GM12878 (cell line): Measurements from ENCODE around the gene HMGCR. TPM values are rescaled to one million over a fixed set of nuclear protein-coding genes. Genes with fewer than 3 reads are reported as not detected.

Source experiments
- ATAC-seq: fragments of 200-7000 bp; cut with Tn5 transposase; 3 replicates; pipeline ENCODE4 v1.9.1; 2020; ENCODE audit warnings: mild to moderate bottlenecking, moderate library complexity
- BruUV-seq: library from RNA; stranded (reverse); fragments of 400-500 nt; replicated peaks from 2 replicates; lab custom pipeline; 2021; lab: Mats Ljungman, UMichigan
- CTCF ChIA-PET: fragments of 300-600 bp; sonication (Branson Sonifier 250); formaldehyde crosslinking; extraction: SDS; loops from one replicate; lab custom pipeline; 2021; ENCODE audit warnings: inconsistent platforms; lab: Yijun Ruan, JAX
- POLR2A ChIA-PET: fragments of 350-600 bp; formaldehyde crosslinking; extraction: SDS; loops from one replicate; lab custom pipeline; 2021; ENCODE audit warnings: inconsistent platforms; lab: Charles Lee
- RAD21 ChIA-PET: fragments of 300-600 bp; sonication (Branson Sonifier 250); formaldehyde crosslinking; loops from one replicate; lab custom pipeline; 2023; ENCODE audit warnings: antibody characterized with exemption; ENCODE audit not compliant: unreplicated experiment; lab: Charles Lee
- SMC1A ChIA-PET: fragments of 300-600 bp; sonication (Branson Sonifier 250); formaldehyde crosslinking; loops from one replicate; lab custom pipeline; 2023; ENCODE audit not compliant: unreplicated experiment, uncharacterized antibody; lab: Charles Lee
- DNase-seq: peaks from one replicate; pipeline ENCODE4 v3.0.0-alpha.2; 2011; ENCODE audit warnings: low read depth, low spot score
- FAIRE-seq: peaks from 3 replicates; lab custom pipeline; 2011; peaks lifted over from hg19 to GRCh38; lab: Jason Lieb, UNC
- H2AFZ ChIP-seq: 2 replicates; pipeline ENCODE4 v1.6.0; 2011; ENCODE audit warnings: low read depth, low read length, control low read depth; ENCODE audit not compliant: control insufficient read depth
- H3K27ac ChIP-seq: 2 replicates; pipeline ENCODE4 v1.5.1; 2011; ENCODE audit warnings: control low read depth; ENCODE audit not compliant: control insufficient read depth, insufficient read depth
- H3K27me3 ChIP-seq, 2 experiments: replicated peaks in 1 of 2; 2 replicates each; pipeline versions ENCODE4 v1.6.0 to v1.6.1; 2011; ENCODE audit warnings: low read length in 1 of 2; ENCODE audit not compliant: control insufficient read depth in 2 of 2, insufficient read depth in 2 of 2
- H3K36me3 ChIP-seq, 2 experiments: 2 replicates each; pipeline ENCODE4 v1.5.1; 2011; ENCODE audit warnings: low read length in 1 of 2; ENCODE audit not compliant: control insufficient read depth in 2 of 2, insufficient read depth in 2 of 2
- H3K4me1 ChIP-seq: 2 replicates; pipeline ENCODE4 v1.6.1; 2011; ENCODE audit warnings: mild to moderate bottlenecking, low read length, moderate library complexity, mixed read lengths; ENCODE audit not compliant: control insufficient read depth, insufficient read depth
- H3K4me2 ChIP-seq: 2 replicates; pipeline ENCODE4 v1.6.0; 2011; ENCODE audit warnings: control low read depth; ENCODE audit not compliant: control insufficient read depth, insufficient read depth
- H3K4me3 ChIP-seq: fragments of 200-600 bp; sonication (generic); 2 replicates; pipeline ENCODE4 v1.5.1; 2016
- H3K79me2 ChIP-seq: 2 replicates; pipeline ENCODE4 v1.6.0; 2011; ENCODE audit warnings: low read length; ENCODE audit not compliant: control insufficient read depth, insufficient read depth
- H3K9ac ChIP-seq: 2 replicates; pipeline ENCODE4 v1.8.0; 2011; ENCODE audit warnings: low read length, control low read depth, mixed read lengths; ENCODE audit not compliant: control insufficient read depth, insufficient read depth
- H3K9me3 ChIP-seq: replicated peaks from 3 replicates; pipeline ENCODE4 v1.5.1; 2011; ENCODE audit warnings: mild to moderate bottlenecking, low read length; ENCODE audit not compliant: control insufficient read depth, insufficient read depth
- H4K20me1 ChIP-seq: 2 replicates; pipeline ENCODE4 v1.6.0; 2011; ENCODE audit not compliant: control insufficient read depth, insufficient read depth
- BACH1 ChIP-seq: fragments of 450-650 bp; IDR thresholded peaks from 2 replicates; pipeline ENCODE4 v1.6.1; 2017; ENCODE audit warnings: mild to moderate bottlenecking, borderline replicate concordance
- CREM ChIP-seq: IDR thresholded peaks from 2 replicates; pipeline ENCODE4 v1.6.1; 2014; ENCODE audit warnings: antibody characterized with exemption, low read depth
- DPF2 ChIP-seq: fragments of 450-650 bp; IDR thresholded peaks from 2 replicates; pipeline ENCODE4 v1.6.1; 2017; ENCODE audit warnings: mild to moderate bottlenecking
- KLF5 ChIP-seq: fragments of 450-650 bp; IDR thresholded peaks from 2 replicates; pipeline ENCODE4 v1.6.1; 2014; ENCODE audit warnings: mild to moderate bottlenecking; ENCODE audit not compliant: partially characterized antibody
- LARP7 ChIP-seq: fragments of 450-650 bp; IDR thresholded peaks from 2 replicates; pipeline ENCODE4 v1.6.1; 2017; ENCODE audit warnings: mild to moderate bottlenecking
- MXI1 ChIP-seq: fragments of 150-350 bp; IDR thresholded peaks from 2 replicates; pipeline ENCODE4 v1.6.1; 2011; ENCODE audit warnings: low read depth, mild to moderate bottlenecking, inconsistent platforms, low read length, improper control_type of control experiment
- NFYA ChIP-seq: IDR thresholded peaks from 2 replicates; pipeline ENCODE4 v1.6.1; 2011; ENCODE audit warnings: low read depth, mild to moderate bottlenecking, low read length, improper control_type of control experiment, borderline replicate concordance
- SMARCA5 ChIP-seq: fragments of 450-650 bp; IDR thresholded peaks from 2 replicates; pipeline ENCODE4 v1.6.1; 2017; ENCODE audit warnings: mild to moderate bottlenecking
- TCF12 ChIP-seq: IDR thresholded peaks from 2 replicates; pipeline ENCODE4 v1.6.1; 2011; ENCODE audit warnings: low read depth, mild to moderate bottlenecking, low read length
- ZNF207 ChIP-seq: fragments of 450-650 bp; IDR thresholded peaks from 2 replicates; pipeline ENCODE4 v1.6.1; 2014; ENCODE audit warnings: antibody characterized with exemption, mild to moderate bottlenecking, borderline replicate concordance
- WGBS: methylation state at CpG from one replicate; pipeline ENCODE4 v1.1.6; 2016; ENCODE audit warnings: low lambda C conversion rate; ENCODE audit not compliant: insufficient replicate concordance, insufficient coverage; ENCODE audit errors: missing lambda C conversion rate; 5-methylcytosine and 5-hydroxymethylcytosine counted together
- in situ Hi-C: fragments of 300-500 bp; cut with MboI; formaldehyde crosslinking; loops from 9 replicates; pipeline ENCODE4 v1.14.3; 2018; ENCODE audit warnings: mixed read lengths
- intact Hi-C: fragments of 100-400 bp; cut with micrococcal nuclease; formaldehyde crosslinking; loops from one replicate; pipeline ENCODE4 v1.14.2; 2022; ENCODE audit not compliant: unreplicated experiment
- polyA plus RNA-seq, 11 experiments: library from polyadenylated mRNA; depleted of rRNA in 4 of 11; unstranded in 6 of 11; stranded (reverse) in 5 of 11; fragments of >200 nt; fragmentation: Nextera tagmentation in 4 of 11; fragmentation: Illumina TruSeq in 1 of 11; extraction: Ambion mirVana in 4 of 11; extraction: Trizol in 1 of 11; gene quantifications; 1 replicate in 1 of 11; 2 replicates in 10 of 11; pipeline versions ENCODE4 v1.2.1 to v1.2.3, GENCODE V29; 2011 to 2016; ENCODE audit warnings: inconsistent platforms in 2 of 11, missing spikeins in 2 of 11, low read depth in 1 of 11
- total RNA-seq, 4 experiments: library from RNA; depleted of rRNA in 3 of 4; stranded (reverse); fragments of >200 nt in 3 of 4; fragmentation: Illumina TruSeq in 1 of 4; extraction: Trizol in 1 of 4; gene quantifications; 2 replicates each; pipeline versions ENCODE4 v1.2.1 to v1.2.3, GENCODE V29; 2013 to 2021
- TF ChIP-seq, protein P1 (sequence below): fragments of 450-650 bp; IDR thresholded peaks from 2 replicates; pipeline ENCODE4 v1.6.1; 2018; ENCODE audit warnings: borderline replicate concordance, mild to moderate bottlenecking; ENCODE audit not compliant: partially characterized antibody

HMGCR gene
- total and polyA plus RNA-seq, 10 of the 15 experiments (the other 5 are each of a cell fraction or from before 2014, with no cell fraction given) = 30.8 to 119 (median 73.9) TPM

DNA sequence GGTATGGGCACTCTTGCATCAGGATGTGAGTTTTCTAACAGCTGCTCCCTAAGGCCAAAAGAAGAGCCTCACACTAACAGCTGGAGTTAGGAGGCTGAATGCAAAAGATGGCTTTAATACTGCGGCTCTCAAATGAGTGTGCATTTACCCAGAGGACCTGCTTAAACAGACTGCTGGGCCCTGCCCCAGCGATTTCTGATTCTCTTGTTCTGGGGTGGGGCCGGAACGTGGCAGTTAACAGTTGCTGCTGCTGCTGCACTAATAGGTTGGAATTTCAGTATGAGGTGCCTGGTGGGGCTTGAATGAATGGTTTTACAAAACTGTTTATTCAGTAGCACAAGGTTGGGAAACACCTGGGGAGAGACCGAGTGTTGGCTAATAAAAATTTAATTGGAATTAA lies 26.1 kb downstream of the HMGCR start:
- ChIA-PET POLR2A (no interaction called here), SMC1A (interaction anchor here (1.2 to 3.9 kb wide), 3 partner anchors 12 to 306 kb away, joined by 5 to 27 read pairs (median 18); no protein-coding TSS in a partner anchor)

More for the DNA sequence above, 26.1 kb downstream of the HMGCR start:
- Histone ChIP-seq H3K9ac (no peak overlapping the region), H3K4me2 (no peak overlapping the region), H3K4me1 (peaks cover 14% of the 10 kb centered on the region), H3K27me3 (no peaks in the 10 kb centered on the region), H3K79me2 (no peaks in the 10 kb centered on the region), H3K27ac (no peak overlapping the region), H3K4me3 (no peak overlapping the region), H4K20me1 (no peaks in the 10 kb centered on the region), H2AFZ (no peak overlapping the region), H3K36me3 (peaks cover 3 to 28% of the 10 kb centered on the region in 2 experiments), H3K9me3 (no peaks in the 10 kb centered on the region)
- ChIA-PET RAD21 (interaction anchor here (1.1 kb wide), 1 partner anchor 318 kb away, joined by 3 read pairs; no protein-coding TSS in a partner anchor), CTCF (interaction anchor here (6.7 kb wide), 1 partner anchor 319 kb away, joined by 31 read pairs; no protein-coding TSS in a partner anchor)
- in situ Hi-C loops (no loop called here), intact Hi-C loops (loop anchor here (10.0 kb wide), 1 partner anchor 1302 kb away; no protein-coding TSS in a partner anchor)
- FAIRE-seq (no peak), ATAC-seq (no peak), DNase-seq (no peak)
- no TSS peak for BruUV-seq
- 98% methylated on average over 5 of the region's 5 CpGs for WGBS
- no peak for TF ChIP-seq LARP7
- no peak for TF ChIP-seq BACH1
- TF ChIP-seq TCF12 = no peak
- no peak for TF ChIP-seq NFYA
- no peak for TF ChIP-seq ZNF207
- no peak for TF ChIP-seq CREM
- TF ChIP-seq KLF5 = no peak
- TF ChIP-seq SMARCA5 = no peak
- no peak for TF ChIP-seq MXI1
- no peak for TF ChIP-seq DPF2
- TF ChIP-seq, protein P1, sequence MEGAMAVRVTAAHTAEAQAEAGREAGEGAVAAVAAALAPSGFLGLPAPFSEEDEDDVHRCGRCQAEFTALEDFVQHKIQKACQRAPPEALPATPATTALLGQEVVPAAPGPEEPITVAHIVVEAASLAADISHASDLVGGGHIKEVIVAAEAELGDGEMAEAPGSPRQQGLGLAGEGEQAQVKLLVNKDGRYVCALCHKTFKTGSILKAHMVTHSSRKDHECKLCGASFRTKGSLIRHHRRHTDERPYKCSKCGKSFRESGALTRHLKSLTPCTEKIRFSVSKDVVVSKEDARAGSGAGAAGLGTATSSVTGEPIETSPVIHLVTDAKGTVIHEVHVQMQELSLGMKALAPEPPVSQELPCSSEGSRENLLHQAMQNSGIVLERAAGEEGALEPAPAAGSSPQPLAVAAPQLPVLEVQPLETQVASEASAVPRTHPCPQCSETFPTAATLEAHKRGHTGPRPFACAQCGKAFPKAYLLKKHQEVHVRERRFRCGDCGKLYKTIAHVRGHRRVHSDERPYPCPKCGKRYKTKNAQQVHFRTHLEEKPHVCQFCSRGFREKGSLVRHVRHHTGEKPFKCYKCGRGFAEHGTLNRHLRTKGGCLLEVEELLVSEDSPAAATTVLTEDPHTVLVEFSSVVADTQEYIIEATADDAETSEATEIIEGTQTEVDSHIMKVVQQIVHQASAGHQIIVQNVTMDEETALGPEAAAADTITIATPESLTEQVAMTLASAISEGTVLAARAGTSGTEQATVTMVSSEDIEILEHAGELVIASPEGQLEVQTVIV = no peak
